Amygdala (tissue), 56 donors: ENCODE measurements around the gene CHST6.
"Not testable (repeated sequence)": the region's sequence is repeated elsewhere in the genome, so short reads cannot be mapped to it uniquely, and the experiment has no call there.

Source experiments
- DNase-seq, 56 donors: peaks; one replicate each; lab custom pipeline; 2025; lab: John Stamatoyannopoulos, UW

Gene CHST6

GRCh38 chr16:75495076-75495674 lies at the start of gene CHST6:
CHST6 (minus strand) TSS chr16:75495441; CDS start chr16:75479828, 15,613 bp downstream.
- DNase-seq, result peak in 48 of 56 donors; percentile 24 to 85 (median 58)

- DNase-seq, result not testable (repeated sequence)
These were observed 47.2 kb upstream of the CHST6 start for GRCh38 chr16:75542462-75542861.

GRCh38 chr16:75541236-75541635 lies 46.0 kb upstream of the CHST6 start:
- DNase-seq, result no peak

- DNase-seq, result peak in 18 of 56 donors; percentile 3 to 41 (median 18)
These were observed 43.8 kb upstream of the CHST6 start for GRCh38 chr16:75538882-75539565.

GRCh38 chr16:75537776-75538175 lies 42.5 kb upstream of the CHST6 start:
- DNase-seq, result no peak

GRCh38 chr16:75535901-75536300 lies 40.7 kb upstream of the CHST6 start, which contains the start of gene CHST5:
CHST5 (minus strand) TSS chr16:75536108; CDS start chr16:75530384, 5,724 bp downstream.
- DNase-seq, result no peak

GRCh38 chr16:75535211-75535843 lies 40.1 kb upstream of the CHST6 start:
- DNase-seq, result no peak

GRCh38 chr16:75534560-75535205 lies 39.4 kb upstream of the CHST6 start:
- DNase-seq, result no peak

- no peak for DNase-seq
These were observed 37.5 kb upstream of the CHST6 start for GRCh38 chr16:75532791-75533190.

- no peak for DNase-seq
These were observed 37.0 kb upstream of the CHST6 start for GRCh38 chr16:75532142-75532765.

- DNase-seq, result no peak
These were observed 34.7 kb upstream of the CHST6 start for GRCh38 chr16:75529959-75530358.

GRCh38 chr16:75529056-75529905 lies 34.0 kb upstream of the CHST6 start:
- no peak for DNase-seq

- DNase-seq, result no peak
These were observed 32.6 kb upstream of the CHST6 start for GRCh38 chr16:75527825-75528299.

GRCh38 chr16:75526032-75526790 lies 31.0 kb upstream of the CHST6 start:
- DNase-seq, result no peak

- no peak for DNase-seq
These were observed 23.9 kb upstream of the CHST6 start for GRCh38 chr16:75519175-75519574.

- DNase-seq, result peak in 16 of 56 donors; percentile 16 to 65 (median 46)
These were observed 21.1 kb upstream of the CHST6 start for GRCh38 chr16:75516189-75516966.

- no peak for DNase-seq
These were observed 19.1 kb upstream of the CHST6 start for GRCh38 chr16:75514296-75514695.

- DNase-seq, result peak in 1 of 56 donors; percentile 11
These were observed 11.3 kb upstream of the CHST6 start for GRCh38 chr16:75506574-75506973.
